K562 (cell line): Measurements from ENCODE around the gene HCRTR2. TPM values are rescaled to one million over a fixed set of nuclear protein-coding genes. Genes with fewer than 3 reads are reported as not detected.

Source experiments
- ATAC-seq: fragments of 200-7000 bp; cut with Tn5 transposase; 3 replicates; pipeline ENCODE4 v1.9.1; 2020; ENCODE audit warnings: moderate library complexity
- BruUV-seq: library from RNA; stranded (reverse); fragments of 400-500 nt; replicated peaks from 2 replicates; lab custom pipeline; 2021; lab: Mats Ljungman, UMichigan
- CTCF ChIA-PET: fragments of 300-600 bp; formaldehyde crosslinking; extraction: SDS; loops from one replicate; lab custom pipeline; 2021; ENCODE audit warnings: low intra/inter-chr PET ratio; lab: Yijun Ruan, JAX
- POLR2A ChIA-PET: fragments of 300-600, 350-650 bp; sonication (Branson Sonifier 250); formaldehyde crosslinking; extraction: SDS; loops from one replicate; lab custom pipeline; 2021; ENCODE audit warnings: antibody characterized with exemption, inconsistent platforms; lab: Yijun Ruan, JAX
- DNase-seq, 4 experiments: peaks; one replicate each; pipeline versions ENCODE4 v3.0.0 to v3.0.0-alpha.2; 2011 to 2018; ENCODE audit warnings: low spot score in 3 of 4, mixed read lengths in 3 of 4; ENCODE audit errors: extremely low read depth in 1 of 4
- FAIRE-seq: peaks from 2 replicates; lab custom pipeline; 2011; peaks lifted over from hg19 to GRCh38; lab: Jason Lieb, UNC
- H2AFZ ChIP-seq: 2 replicates; pipeline ENCODE4 v1.6.0; 2011; ENCODE audit warnings: low read depth, low read length, control low read depth, inconsistent platforms
- H3K27ac ChIP-seq: fragments of 200-600 bp; 3 replicates; pipeline ENCODE4 v1.8.0; 2011; ENCODE audit warnings: low read depth, mild to moderate bottlenecking, control low read depth, inconsistent platforms, low read length, moderate library complexity, mixed read lengths; ENCODE audit errors: extremely low read depth
- H3K27me3 ChIP-seq, 2 experiments: fragments of 300-600 bp in 1 of 2; 2 replicates in 1 of 2; 3 replicates in 1 of 2; pipeline versions ENCODE4 v1.6.0 to v1.8.0; 2011; ENCODE audit warnings: inconsistent platforms in 2 of 2, low read length in 2 of 2, mild to moderate bottlenecking in 1 of 2, mixed read lengths in 1 of 2, moderate library complexity in 1 of 2; ENCODE audit not compliant: control insufficient read depth in 2 of 2, insufficient read depth in 2 of 2
- H3K36me3 ChIP-seq: fragments of 300-600 bp; 3 replicates; pipeline ENCODE4 v1.8.0; 2011; ENCODE audit warnings: mild to moderate bottlenecking, low read length, inconsistent platforms; ENCODE audit not compliant: control insufficient read depth, insufficient read depth
- H3K4me1 ChIP-seq, 2 experiments: fragments of 200-600 bp in 1 of 2; replicated peaks in 1 of 2; 2 replicates in 1 of 2; 3 replicates in 1 of 2; pipeline versions ENCODE4 v1.5.1 to v1.8.0; 2011; ENCODE audit warnings: inconsistent platforms in 2 of 2, low read length in 2 of 2, mild to moderate bottlenecking in 1 of 2, mixed read lengths in 1 of 2, moderate library complexity in 1 of 2; ENCODE audit not compliant: control insufficient read depth in 2 of 2, insufficient read depth in 2 of 2
- H3K4me2 ChIP-seq: 2 replicates; pipeline ENCODE4 v1.6.1; 2011; ENCODE audit warnings: low read length, control low read depth, inconsistent platforms, mixed read lengths; ENCODE audit not compliant: insufficient read depth
- H3K4me3 ChIP-seq: fragments of 200-600 bp; sonication (generic), shearing (Covaris generic); 2 replicates; pipeline ENCODE4 v1.5.1; 2016; ENCODE audit warnings: control low read depth, inconsistent platforms
- H3K79me2 ChIP-seq: fragments of 200-600 bp; 3 replicates; pipeline ENCODE4 v1.8.0; 2011; ENCODE audit warnings: low read length, inconsistent platforms; ENCODE audit not compliant: control insufficient read depth, insufficient read depth
- H3K9ac ChIP-seq, 2 experiments: 2 replicates each; pipeline versions ENCODE4 v1.6.0 to v1.6.1; 2011; ENCODE audit warnings: low read depth in 2 of 2, low read length in 2 of 2, control low read depth in 1 of 2, inconsistent platforms in 1 of 2, mild to moderate bottlenecking in 1 of 2, mixed read lengths in 1 of 2; ENCODE audit not compliant: insufficient read depth in 1 of 2
- H3K9me1 ChIP-seq: one replicate; pipeline ENCODE4 v1.6.0; 2011; ENCODE audit warnings: inconsistent platforms, mild to moderate bottlenecking, low read length, moderate library complexity; ENCODE audit not compliant: control insufficient read depth, insufficient read depth
- H3K9me3 ChIP-seq: replicated peaks from 2 replicates; pipeline ENCODE4 v1.5.1; 2011; ENCODE audit warnings: low read depth, low read length, inconsistent platforms; ENCODE audit not compliant: control insufficient read depth, insufficient read depth
- H4K20me1 ChIP-seq: replicated peaks from 2 replicates; pipeline ENCODE4 v1.6.1; 2011; ENCODE audit warnings: low read length, inconsistent platforms, mixed read lengths; ENCODE audit not compliant: control insufficient read depth, insufficient read depth
- CHD2 ChIP-seq: IDR thresholded peaks from 2 replicates; pipeline ENCODE4 v1.6.1; 2011; ENCODE audit warnings: low read depth, low read length
- MTA2 ChIP-seq: fragments of 450-650 bp; IDR thresholded peaks from 2 replicates; pipeline ENCODE4 v1.6.1; 2016; ENCODE audit warnings: low read depth
- PTTG1 ChIP-seq: fragments of 450-650 bp; IDR thresholded peaks from 2 replicates; pipeline ENCODE4 v1.6.1; 2016; ENCODE audit warnings: low read depth, mild to moderate bottlenecking, missing genetic modification characterization, missing compliant biosample characterization
- RBM15 ChIP-seq: fragments of 200-400 bp; formaldehyde crosslinking; IDR thresholded peaks from 2 replicates; pipeline ENCODE4 v1.6.1; 2018; ENCODE audit warnings: mild to moderate bottlenecking, low read length, moderate library complexity; ENCODE audit not compliant: insufficient read depth
- SIN3B ChIP-seq: fragments of 450-650 bp; IDR thresholded peaks from 2 replicates; pipeline ENCODE4 v1.6.1; 2017; ENCODE audit warnings: low read depth, mild to moderate bottlenecking, moderate library complexity
- TEAD4 ChIP-seq, 2 experiments: sonication (generic) in 1 of 2; formaldehyde crosslinking in 1 of 2; IDR thresholded peaks; 2 replicates each; pipeline versions ENCODE4 v1.6.1 to v1.8.0; 2012 to 2022; ENCODE audit warnings: borderline replicate concordance in 1 of 2, inconsistent platforms in 1 of 2, low read length in 1 of 2, mild to moderate bottlenecking in 1 of 2, missing genetic modification reagents in 1 of 2
- USF2 ChIP-seq: sonication (generic); formaldehyde crosslinking; IDR thresholded peaks from 2 replicates; pipeline ENCODE4 v1.5.0; 2020; ENCODE audit warnings: missing genetic modification reagents
- ZNF232 ChIP-seq: sonication (generic); formaldehyde crosslinking; IDR thresholded peaks from 2 replicates; pipeline ENCODE4 v1.8.0; 2022; ENCODE audit warnings: mild to moderate bottlenecking, missing genetic modification reagents
- ZNF431 ChIP-seq: sonication (generic); formaldehyde crosslinking; IDR thresholded peaks from 2 replicates; pipeline ENCODE4 v1.8.0; 2022; ENCODE audit warnings: mild to moderate bottlenecking, missing genetic modification reagents
- ZNF639 ChIP-seq, 2 experiments: fragments of 200-800 bp in 1 of 2; sonication (Bioruptor generic) in 1 of 2; sonication (generic) in 1 of 2; formaldehyde crosslinking in 1 of 2; IDR thresholded peaks in 1 of 2; conservative IDR thresholded peaks in 1 of 2; 2 replicates each; pipeline versions ENCODE4 v1.5.0 to v1.6.1; 2016 to 2020; ENCODE audit warnings: missing compliant biosample characterization in 1 of 2, missing genetic modification characterization in 1 of 2, missing genetic modification reagents in 1 of 2
- WGBS: fragments of 100-300 bp; shearing (Covaris generic); methylation state at CpG from one replicate; pipeline ENCODE4 v1.1.6; 2016; ENCODE audit warnings: low coverage, mixed read lengths; ENCODE audit not compliant: insufficient coverage; ENCODE audit errors: missing lambda C conversion rate; 5-methylcytosine and 5-hydroxymethylcytosine counted together
- in situ Hi-C: fragments of 300-500 bp; cut with MboI; formaldehyde crosslinking; loops from 4 replicates; pipeline ENCODE4 v1.15.0; 2018; ENCODE audit warnings: inconsistent platforms, mixed read lengths
- intact Hi-C: fragments of 100-400 bp; cut with micrococcal nuclease; formaldehyde crosslinking; loops from 2 replicates; pipeline ENCODE4 v1.14.2; 2022
- polyA plus RNA-seq, 8 experiments: library from polyadenylated mRNA; depleted of rRNA in 4 of 8; stranded (reverse) in 5 of 8; unstranded in 3 of 8; fragments of >200 nt; fragmentation: Nextera tagmentation in 2 of 8; fragmentation: Illumina TruSeq in 1 of 8; extraction: Ambion mirVana in 2 of 8; extraction: Trizol in 1 of 8; gene quantifications; 2 replicates each; pipeline versions ENCODE4 v1.2.1 to v1.2.3, GENCODE V29; 2011 to 2014; ENCODE audit warnings: inconsistent platforms in 1 of 8, missing spikeins in 1 of 8
- total RNA-seq, 7 experiments: library from RNA; depleted of rRNA in 6 of 7; stranded (reverse); fragments of >200 nt in 6 of 7; fragmentation: Illumina TruSeq in 2 of 7; extraction: Trizol in 2 of 7; gene quantifications; 2 replicates each; pipeline versions ENCODE4 v1.2.1 to v1.2.3, GENCODE V29; 2011 to 2021; ENCODE audit warnings: low replicate concordance in 1 of 7

The HCRTR2 gene
- total and polyA plus RNA-seq, 9 of the 15 experiments (the other 6 are each of a cell fraction or from before 2014, with no cell fraction given), result not detected

GRCh38 chr6:55175078-55176049 lies 1.0 kb downstream of the HCRTR2 start:
- in situ Hi-C loops, result no loop called here
- CTCF ChIA-PET, result no interaction called here
- ATAC-seq, result no peak
- no peak for TF ChIP-seq RBM15
- TF ChIP-seq MTA2, result no peak
- TF ChIP-seq CHD2, result no peak
- no peak for TF ChIP-seq SIN3B
- no peak for TF ChIP-seq USF2 (CRISPR knock-in tag)
- no peak for TF ChIP-seq ZNF639 (CRISPR knock-in tag; conservative IDR thresholded peaks at IDR 0.05 in 1 of 2, IDR thresholded peaks at IDR 0.05 in 1 of 2)
- TF ChIP-seq TEAD4 (IDR thresholded peaks at IDR 0.05; ENCODE audit: low read length), result no peak
- TF ChIP-seq TEAD4 (CRISPR knock-in tag; IDR thresholded peaks at IDR 0.05; ENCODE audit: borderline replicate concordance), result no peak
- TF ChIP-seq ZNF431 (CRISPR knock-in tag), result no peak
- TF ChIP-seq PTTG1, result no peak
- TF ChIP-seq ZNF232, result no peak

More at GRCh38 chr6:55175078-55176049, 1.0 kb downstream of the HCRTR2 start:
- BruUV-seq, result no TSS peak
- Histone ChIP-seq H3K27me3 (no peaks in the 10 kb centered on the region), H3K9me1 (no peaks in the 10 kb centered on the region), H3K4me2 (no peak overlapping the region), H3K79me2 (no peaks in the 10 kb centered on the region), H2AFZ (no peak overlapping the region), H3K4me1 (no peaks in the 10 kb centered on the region), H3K9me3 (no peaks in the 10 kb centered on the region), H3K9ac (no peak overlapping the region), H3K4me3 (no peak overlapping the region), H3K27ac (no peak overlapping the region), H3K36me3 (no peaks in the 10 kb centered on the region), H4K20me1 (no peaks in the 10 kb centered on the region)
- intact Hi-C loops, result no loop called here
- POLR2A ChIA-PET, result no interaction called here
- FAIRE-seq (no peak), DNase-seq (no peak)
- 2% methylated on average over 11 of the region's 11 CpGs for WGBS
